GM19468 (cell line): ENCODE data around the gene SYCP3.
"Not testable (repeated sequence)": the region's sequence is repeated elsewhere in the genome, so short reads cannot be mapped to it uniquely, and the experiment has no call there.

Experiments
- ATAC-seq: cut with Tn5 transposase; IDR thresholded peaks from one replicate; pipeline ENCODE4 v1.9.1; 2021; ENCODE audit warnings: mild to moderate bottlenecking, moderate library complexity, moderate number of reproducible peaks; ENCODE audit not compliant: unreplicated experiment; ENCODE audit errors: extremely low read depth

SYCP3 gene

DNA sequence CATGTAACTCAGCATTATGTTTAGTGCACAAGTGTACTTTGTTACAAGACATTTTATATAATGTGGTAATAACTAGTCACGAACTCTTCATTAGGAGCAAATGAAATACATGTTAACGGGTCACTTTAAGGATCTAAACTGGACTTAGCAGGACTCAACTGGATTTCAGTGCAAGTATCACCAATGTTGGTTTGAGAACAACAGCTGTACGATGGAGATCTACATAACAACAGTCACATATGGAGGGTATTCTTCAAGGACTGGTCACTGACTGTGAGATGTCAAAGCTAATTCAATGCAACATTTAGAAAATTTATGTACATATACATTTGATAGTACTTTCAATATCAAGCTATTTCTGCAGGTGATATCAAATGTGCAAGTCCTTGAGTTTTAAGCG is 22.5 kb upstream of the SYCP3 start:
- ATAC-seq = no peak

DNA sequence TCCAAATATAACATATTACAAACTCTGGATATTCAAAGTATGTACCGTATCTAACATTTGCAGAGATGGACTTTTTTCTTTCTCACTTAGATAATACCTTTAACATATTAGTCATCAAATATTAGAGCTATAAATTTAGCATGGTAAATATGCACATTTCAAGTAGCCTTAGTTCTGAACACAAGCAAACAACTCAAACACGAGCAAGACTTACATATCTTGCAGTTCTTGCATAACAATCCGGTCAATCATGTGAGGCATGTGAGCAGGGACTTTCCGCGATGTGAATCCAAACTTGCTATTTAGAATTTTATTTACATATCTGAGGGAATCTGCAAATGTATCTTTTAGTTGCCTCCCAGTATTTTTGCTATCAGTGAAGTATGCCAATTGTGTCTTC is 22.1 kb upstream of the SYCP3 start:
- ATAC-seq = no peak

DNA sequence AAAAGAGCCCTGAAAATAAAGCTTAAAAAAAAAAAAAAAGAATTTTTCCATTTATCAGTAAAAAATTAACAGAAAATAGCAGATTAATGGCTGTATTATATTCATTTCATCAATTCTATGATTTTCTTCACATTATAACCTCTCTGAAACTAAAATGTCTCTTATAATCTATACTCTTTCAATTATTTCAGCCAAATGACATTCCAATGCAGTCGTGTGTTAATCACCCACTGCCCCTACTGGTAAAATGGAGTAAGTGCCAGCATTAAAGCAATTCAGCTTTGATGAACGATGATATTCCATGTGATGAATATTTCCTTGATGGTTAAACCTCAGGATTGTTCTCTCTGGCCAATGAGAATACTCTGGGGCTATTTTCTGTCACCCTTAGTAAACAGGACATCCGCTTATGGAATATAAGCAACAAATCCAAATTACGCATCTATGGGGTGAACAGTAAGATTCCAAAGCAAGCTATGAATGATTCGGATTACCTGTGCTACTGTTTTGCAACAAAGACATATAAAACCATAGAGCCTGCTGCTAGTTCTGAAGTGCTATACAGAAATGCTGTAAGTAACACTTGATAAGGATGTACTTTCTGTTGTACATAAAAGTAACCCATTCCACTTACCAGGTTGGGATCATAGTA is 20.3 kb upstream of the SYCP3 start:
- ATAC-seq = no peak

DNA sequence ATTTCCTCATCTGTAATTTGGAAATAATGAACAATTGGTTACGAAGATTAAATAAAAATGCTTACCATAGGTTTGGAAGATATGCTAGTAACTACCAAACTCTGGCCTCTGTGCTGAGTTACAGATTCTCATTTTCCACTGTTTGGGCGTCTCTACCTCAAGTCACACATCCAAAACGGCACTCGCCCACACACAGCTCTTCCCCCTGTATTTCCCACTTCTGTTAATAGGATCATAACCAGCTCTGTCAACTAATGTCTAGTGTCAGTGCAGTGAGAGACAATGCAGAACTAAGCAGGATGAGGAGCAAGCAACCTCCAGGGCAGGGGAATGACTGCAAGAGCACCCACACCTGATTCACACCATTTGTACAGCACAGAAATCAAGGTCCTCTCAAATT is 10.9 kb upstream of the SYCP3 start:
- ATAC-seq = no peak

DNA sequence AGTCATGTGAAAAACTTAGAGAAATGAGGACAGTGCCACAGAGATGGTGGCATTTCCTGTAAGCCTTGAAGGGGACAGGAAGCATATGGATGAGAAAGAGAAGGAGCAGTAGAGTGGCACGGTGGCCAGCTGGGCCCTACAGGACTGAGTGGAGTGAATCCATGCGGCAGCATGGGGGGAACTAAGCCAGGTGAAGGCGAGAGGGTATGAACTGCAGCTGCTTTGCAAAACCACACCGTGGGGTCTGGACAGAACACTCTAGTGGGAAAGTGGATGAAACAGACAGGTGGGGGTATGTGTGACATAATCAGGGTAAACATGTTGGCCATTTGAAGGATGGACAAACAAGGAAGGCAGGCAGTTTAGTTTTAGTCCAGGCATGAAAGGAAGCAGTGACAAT is 10.4 kb upstream of the SYCP3 start:
- ATAC-seq = no peak

DNA sequence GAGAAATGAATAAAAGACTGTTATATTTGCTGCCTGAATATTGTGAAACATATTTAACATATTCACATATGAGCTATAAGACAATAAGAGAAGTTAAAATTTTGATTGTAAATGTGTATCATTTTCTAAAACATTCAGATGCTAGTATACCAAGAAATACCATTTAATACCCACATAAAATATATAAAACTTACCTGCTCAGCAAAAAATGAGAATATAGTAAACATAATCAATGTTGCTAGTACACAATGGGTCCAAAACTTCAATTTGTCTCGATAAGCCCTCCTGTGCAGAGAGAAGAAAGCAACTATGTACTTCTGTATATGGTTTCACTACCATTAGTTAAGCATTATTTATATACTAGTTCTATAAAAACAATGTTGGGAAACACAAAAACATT is 9.6 kb upstream of the SYCP3 start:
- ATAC-seq = no peak

DNA sequence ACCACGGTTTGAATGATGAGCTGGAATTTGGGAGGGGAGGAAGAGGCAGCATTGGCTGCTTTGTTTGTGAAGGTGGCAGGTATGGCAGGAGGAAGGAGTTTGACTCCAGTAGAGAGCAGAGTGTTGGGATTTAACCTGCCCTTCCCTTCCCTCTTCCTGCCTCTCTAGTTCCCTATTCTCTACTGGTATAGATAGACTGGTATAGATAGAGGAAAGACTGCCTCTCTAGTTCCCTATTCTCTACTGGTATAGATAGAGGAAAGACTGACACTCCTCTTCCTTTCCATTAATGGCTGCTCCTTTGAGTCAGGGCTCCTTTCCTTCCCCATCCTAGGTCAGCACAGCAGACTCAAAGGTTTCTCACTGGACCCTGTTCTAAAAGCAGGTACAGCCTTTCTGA is 8.4 kb upstream of the SYCP3 start:
- ATAC-seq = no peak

DNA sequence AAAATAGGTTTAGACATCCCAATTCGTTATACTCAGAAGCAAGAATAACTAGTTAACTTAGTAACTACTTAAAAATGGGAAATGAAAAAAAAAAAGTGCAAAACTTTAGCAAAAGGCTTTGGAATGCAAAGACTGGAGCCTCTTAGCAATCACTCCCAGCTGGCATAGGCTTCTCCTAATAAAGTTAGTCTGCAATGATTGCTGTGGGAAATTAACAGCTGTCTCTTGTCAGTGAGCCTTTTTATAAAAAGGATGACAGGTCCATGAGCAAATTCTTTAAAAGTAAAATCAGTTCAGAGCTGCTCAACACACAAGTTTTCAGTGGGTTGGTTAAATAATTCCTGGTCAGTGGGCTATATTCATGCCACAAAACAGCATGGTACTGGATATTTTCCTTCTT is 7.4 kb upstream of the SYCP3 start:
- ATAC-seq = no peak

DNA sequence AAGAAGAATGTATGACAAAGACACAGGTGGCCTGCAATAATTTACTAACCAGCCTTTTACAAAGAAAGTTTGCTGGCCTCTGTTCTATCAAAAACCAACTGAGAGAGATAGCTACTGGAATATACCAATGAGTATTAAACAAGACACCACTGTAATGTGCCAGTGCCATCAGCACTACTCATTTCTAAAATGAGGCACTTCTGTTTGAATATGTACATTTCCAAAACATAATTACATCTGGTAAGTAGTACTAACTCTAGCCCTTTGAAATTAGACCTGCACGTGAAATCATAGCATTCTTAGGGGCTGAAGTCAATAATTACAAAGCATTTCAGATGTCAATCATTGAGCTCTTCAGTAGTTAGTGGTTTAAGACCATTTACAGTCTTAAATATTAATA is 6.9 kb upstream of the SYCP3 start:
- no peak for ATAC-seq

DNA sequence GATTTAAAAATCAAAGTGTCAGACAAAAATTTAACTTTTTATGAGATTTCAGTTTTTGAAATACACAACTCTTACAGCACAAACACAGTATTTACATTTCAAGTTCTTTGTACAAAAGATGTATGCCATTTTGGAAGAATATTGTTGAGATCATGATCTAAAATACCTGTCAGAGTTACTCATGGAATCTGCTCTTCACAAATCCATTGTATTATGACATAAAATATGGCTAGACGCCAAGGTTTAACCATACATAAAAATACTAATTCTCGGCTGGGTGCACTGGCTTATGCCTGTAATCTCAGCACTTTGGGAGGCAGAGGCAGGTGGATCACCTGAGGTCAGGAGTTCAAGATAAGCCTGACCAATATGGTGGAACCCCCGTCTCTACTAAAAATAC is 6.2 kb upstream of the SYCP3 start:
- ATAC-seq = no peak

DNA sequence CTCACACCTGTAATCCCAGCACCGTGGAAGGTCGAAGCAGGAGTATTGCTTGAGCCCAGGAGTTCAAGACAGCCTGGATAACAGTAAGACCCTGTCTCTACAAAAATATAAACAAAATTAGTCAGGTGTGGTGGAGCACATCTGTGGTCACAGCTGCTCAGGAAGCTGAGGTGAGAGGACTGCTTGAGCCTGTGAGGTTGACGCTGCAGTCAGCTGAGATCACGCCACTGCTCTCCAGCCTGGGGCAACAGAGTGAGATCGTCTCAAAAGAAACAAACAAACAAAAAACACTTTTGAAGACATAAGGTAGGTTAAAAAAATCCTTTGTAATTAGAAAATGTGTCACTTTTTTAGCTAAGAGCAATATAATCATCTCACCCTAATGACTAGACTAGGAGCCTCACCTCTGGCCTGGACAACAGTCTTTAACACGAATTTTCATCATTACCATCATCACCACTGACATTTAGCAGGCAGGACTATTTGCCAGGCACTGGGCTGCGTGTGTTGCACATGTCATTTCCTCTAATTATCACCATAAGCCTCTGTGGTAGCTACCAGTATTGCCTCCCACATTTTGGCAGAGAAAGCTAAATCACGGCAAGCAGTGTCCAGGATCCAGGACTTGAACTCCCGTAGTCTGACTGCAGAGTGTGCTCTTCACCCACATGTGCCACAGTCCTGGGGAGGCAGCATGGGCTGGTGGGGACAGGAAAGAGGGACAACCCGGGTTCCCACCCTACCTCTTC is 4.6 kb upstream of the SYCP3 start:
- peak; percentile 98 for ATAC-seq

DNA sequence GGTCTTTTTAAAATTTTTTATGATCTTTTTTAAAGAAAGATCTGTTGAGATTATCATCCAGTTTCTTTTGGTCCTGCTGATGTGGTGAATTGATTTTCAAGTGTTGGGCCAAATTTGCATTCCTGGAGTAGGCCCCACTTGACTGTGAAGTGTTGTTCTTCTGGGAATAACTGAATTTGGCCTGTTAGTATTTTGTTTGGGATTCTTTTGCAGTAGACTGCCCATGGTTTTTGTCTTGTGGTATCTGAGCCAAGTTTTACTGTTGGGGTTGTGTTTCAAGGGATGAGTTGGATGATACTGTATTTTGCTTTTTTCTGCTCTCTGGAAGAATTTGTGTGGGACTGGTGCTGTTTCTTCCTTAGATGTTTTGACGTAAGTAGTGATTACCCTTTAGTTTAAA is 4.0 kb upstream of the SYCP3 start:
- no peak for ATAC-seq

DNA sequence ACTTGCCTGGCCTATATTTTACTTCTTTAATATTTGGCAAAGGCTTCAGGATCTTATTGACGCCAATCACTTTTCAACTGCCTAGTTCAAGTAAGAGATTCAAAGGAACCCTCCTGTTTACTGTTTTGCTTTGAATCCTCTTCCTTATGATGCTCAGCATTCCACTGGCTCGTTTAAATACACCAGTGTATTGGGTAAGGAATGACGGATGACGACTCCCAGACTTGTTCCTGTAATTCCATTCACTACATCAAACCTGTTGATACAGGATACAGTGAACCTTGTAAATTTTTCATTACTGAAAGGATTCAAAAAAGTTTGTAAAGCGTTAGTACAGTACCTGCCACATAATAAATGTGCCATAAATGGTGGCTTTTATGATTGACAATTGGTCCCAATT is 1.7 kb upstream of the SYCP3 start:
- ATAC-seq = no peak

DNA sequence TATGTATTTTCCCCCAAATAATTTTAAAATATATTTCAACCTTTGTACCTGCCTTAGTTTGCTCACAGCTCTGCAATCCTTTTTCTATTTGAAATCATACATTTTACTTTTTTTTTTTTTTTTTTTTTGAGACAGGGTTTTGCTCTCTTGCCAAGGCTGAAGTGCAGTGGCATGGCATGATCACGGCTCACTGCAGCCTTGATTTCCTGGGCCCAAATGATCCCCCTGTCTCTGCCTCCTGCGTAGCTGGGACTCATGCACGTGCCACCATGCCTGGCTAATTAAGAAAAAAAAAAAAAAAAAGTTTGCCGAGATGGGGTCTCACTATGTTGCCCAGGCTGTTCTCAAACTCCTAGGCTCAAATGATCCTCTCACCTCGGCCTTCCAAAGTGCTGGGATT is 1.3 kb upstream of the SYCP3 start:
- no peak for ATAC-seq

DNA sequence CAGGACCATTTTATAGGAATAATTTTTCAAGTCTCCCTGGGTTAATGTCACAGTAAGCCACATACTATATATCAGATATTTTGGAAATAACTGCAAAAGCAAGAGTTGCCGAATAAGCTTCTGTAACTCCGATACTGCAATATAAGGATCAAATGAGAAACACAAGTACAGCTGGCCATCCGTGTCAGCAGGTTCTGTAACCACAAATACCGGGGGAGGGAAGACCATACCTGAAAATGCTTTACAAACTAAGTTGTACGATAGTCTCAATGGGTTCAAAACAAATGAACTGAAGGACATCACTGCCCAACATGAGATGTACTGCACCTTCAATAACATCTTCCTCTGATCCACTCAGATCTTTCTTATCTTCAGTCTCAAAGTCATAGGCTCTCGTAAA is 1.8 kb downstream of the SYCP3 start:
- no peak for ATAC-seq

DNA sequence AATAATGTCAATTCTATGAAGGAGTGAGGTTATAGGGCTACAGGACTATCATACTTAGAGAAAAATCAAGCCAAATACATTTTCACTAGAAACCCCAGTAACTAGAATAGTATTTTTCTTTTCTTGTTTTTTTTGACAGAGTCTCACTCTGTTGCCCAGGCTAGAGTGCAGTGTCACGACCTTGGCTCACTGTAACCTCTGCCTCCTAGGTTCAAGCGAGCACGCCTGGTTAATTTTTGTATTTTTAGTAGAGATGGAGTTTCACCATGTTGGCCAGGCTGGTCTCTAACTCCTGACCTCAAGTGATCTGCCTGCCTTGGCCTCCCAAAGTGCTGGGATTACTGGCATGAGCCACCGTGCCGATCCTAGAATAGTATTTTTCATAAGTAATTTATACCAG is 4.8 kb downstream of the SYCP3 start:
- ATAC-seq = not testable (repeated sequence)

DNA sequence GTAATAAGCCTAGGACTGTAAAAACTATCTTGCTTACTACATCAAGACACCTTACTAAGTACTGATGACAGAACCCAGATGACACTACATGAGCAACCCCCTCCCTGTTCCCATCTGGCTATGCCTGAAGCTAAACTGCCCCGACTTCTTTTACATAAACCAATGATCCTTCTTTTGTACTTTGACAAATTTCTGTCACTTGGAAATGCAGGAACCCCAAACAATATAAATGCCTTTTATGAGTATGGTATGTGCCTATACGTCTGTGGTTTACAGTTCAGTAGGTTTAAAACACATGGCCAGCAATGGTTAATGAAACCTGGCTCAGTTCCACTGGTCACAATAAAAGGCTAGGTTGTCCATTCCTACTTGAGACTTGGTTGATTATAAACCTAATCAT is 6.1 kb downstream of the SYCP3 start:
- no peak for ATAC-seq

DNA sequence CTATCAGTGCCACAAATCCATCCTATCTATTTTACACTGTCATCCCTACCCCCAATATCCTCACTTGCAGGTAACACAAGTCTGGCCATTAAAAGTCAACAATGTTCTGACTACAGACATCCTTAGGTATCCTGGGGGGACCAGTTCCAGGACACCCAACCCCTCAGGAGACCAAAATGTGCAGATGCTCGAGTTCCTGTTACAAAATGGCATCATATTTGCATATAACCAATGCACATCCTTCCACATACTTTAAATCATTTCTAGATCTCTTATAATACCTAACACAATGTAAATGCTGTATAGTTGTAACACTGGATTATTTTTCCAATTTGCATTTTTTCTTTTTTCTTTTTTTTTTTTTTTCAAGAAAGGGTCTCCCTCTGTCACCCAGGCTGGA is 6.9 kb downstream of the SYCP3 start:
- ATAC-seq = no peak

DNA sequence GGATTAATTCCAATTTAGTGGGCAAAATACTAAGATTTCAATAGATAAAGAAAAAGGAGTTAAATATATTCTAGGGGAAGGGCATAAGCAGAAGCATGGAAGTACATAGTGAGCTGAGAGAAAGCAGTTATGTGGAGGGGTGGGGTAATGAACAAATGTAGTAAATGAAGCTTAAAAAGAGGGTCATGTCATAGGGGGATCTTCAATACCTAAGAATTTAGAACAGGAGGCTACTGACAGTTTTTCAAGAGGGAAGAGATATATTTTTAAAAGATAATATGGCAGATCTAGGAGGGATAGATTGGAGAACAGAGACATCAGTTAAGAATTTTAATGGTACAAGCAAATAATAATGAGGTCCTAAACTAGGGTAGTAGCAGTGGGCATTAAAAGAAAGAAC is 9.4 kb downstream of the SYCP3 start:
- no peak for ATAC-seq

DNA sequence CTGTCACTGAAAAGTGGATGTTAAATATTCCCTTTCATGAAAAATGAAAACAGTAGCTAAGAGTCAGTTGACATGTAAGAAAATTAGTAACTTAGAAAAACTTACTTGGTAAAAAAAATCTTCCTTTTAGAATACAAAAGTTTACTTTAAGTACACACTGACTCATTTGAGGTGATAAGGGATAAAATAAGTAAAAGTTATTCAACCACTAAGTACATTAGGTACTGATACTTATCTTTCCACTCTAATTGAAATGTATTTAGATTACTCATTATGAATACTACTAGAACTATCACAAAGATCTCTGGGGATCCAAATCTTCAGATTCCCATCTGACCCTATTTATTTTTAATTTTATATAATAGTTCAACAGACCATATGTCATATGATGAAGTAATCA is 12.2 kb downstream of the SYCP3 start:
- ATAC-seq = no peak

DNA sequence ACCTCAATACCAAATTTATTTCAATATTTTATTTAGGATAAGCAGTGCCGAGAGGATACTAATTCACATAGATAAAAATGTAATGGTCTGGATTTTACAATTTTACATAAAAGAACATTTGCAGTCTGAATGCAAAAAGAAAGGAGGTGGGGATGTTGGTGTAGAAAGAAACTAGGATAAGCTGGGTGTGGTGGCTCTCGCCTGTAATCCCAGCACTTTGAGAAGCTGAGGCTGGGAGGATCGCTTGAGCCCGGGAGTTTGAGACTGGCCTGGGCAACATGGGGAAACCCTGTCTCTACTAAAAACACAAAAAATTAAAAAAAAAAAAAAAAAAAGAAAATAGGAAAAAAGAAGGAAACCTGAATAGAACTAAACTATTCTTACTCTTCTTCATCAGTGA is 16.9 kb downstream of the SYCP3 start:
- ATAC-seq = no peak

DNA sequence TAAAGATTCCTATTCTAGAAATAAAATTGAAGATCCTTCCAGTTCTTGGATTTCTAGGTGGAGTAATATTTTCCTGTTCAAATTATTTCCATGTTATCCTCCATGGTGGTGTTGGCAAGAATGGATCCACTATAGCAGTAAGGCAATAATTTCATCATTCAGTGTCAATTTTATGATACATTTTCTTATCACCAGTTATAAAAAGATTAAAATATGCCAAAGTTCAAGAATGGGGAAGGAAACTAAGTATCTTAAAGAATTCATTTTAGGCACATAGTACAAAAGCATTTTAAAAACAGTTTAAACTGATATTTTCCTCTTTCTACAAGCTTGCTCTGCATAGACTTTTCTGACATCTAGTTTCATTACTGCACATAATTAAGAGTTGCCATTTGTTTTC is 19.1 kb downstream of the SYCP3 start:
- no peak for ATAC-seq
